Neuronal stem cell (in vitro differentiated cells): Measurements from ENCODE around the gene TCF7.
A peak's percentile ranks its signal among the peaks of the same experiment; 100 is the strongest.

ENCODE experiments used
- DNase-seq: peaks from one replicate; pipeline ENCODE4 v3.0.0-alpha.2; 2013; ENCODE audit warnings: low spot score
- H2AFZ ChIP-seq: one replicate; pipeline ENCODE4 v1.6.1; 2013; ENCODE audit warnings: mild to moderate bottlenecking, low read length, inconsistent platforms
- H2AK5ac ChIP-seq: 2 replicates; pipeline ENCODE4 v1.6.1; 2013; ENCODE audit warnings: low read depth, mild to moderate bottlenecking, inconsistent platforms, low read length, moderate library complexity, mixed read lengths
- H2BK120ac ChIP-seq: 2 replicates; pipeline ENCODE4 v1.6.1; 2013; ENCODE audit warnings: low read depth, mild to moderate bottlenecking, inconsistent platforms, low read length, moderate library complexity, mixed read lengths
- H2BK12ac ChIP-seq: one replicate; pipeline ENCODE4 v1.6.1; 2013; ENCODE audit warnings: low read length, inconsistent platforms
- H2BK15ac ChIP-seq: 2 replicates; pipeline ENCODE4 v1.6.1; 2013; ENCODE audit warnings: mild to moderate bottlenecking, low read length, inconsistent platforms, mixed read lengths
- H2BK5ac ChIP-seq: one replicate; pipeline ENCODE4 v1.6.1; 2013; ENCODE audit warnings: inconsistent platforms, mild to moderate bottlenecking, low read length, moderate library complexity
- H3K14ac ChIP-seq: one replicate; pipeline ENCODE4 v1.6.1; 2013; ENCODE audit warnings: low read length, inconsistent platforms
- H3K18ac ChIP-seq: 2 replicates; pipeline ENCODE4 v1.6.1; 2013; ENCODE audit warnings: low read length, inconsistent platforms
- H3K23ac ChIP-seq: 2 replicates; pipeline ENCODE4 v1.6.1; 2013; ENCODE audit warnings: low read depth, mild to moderate bottlenecking, mixed read lengths, low read length, inconsistent platforms; ENCODE audit not compliant: poor library complexity
- H3K27ac ChIP-seq: replicated peaks from 3 replicates; pipeline ENCODE4 v1.5.1; 2013; ENCODE audit warnings: low read length, inconsistent platforms
- H3K27me3 ChIP-seq, 3 experiments: 2 replicates each; pipeline ENCODE4 v1.6.1; 2013; ENCODE audit warnings: low read length in 3 of 3, mild to moderate bottlenecking in 2 of 3, inconsistent platforms in 1 of 3, low read depth in 1 of 3, mixed read lengths in 1 of 3, moderate library complexity in 1 of 3; ENCODE audit not compliant: control insufficient read depth in 3 of 3, insufficient read depth in 3 of 3
- H3K36me3 ChIP-seq, 2 donors: replicated peaks in 1 of 2; 2 replicates each; pipeline ENCODE4 v1.6.1; 2013; ENCODE audit warnings: low read length in 2 of 2; ENCODE audit not compliant: control insufficient read depth in 2 of 2, insufficient read depth in 2 of 2
- H3K4ac ChIP-seq: 2 replicates; pipeline ENCODE4 v1.6.1; 2013; ENCODE audit warnings: inconsistent platforms, mild to moderate bottlenecking, low read length, moderate library complexity
- H3K4me1 ChIP-seq, 2 donors: 1 replicate in 1 of 2; 2 replicates in 1 of 2; pipeline ENCODE4 v1.6.1; 2013; ENCODE audit warnings: low read length in 2 of 2, low read depth in 1 of 2; ENCODE audit not compliant: control insufficient read depth in 2 of 2, insufficient read depth in 1 of 2
- H3K4me2 ChIP-seq: one replicate; pipeline ENCODE4 v1.6.1; 2013; ENCODE audit warnings: mild to moderate bottlenecking, low read length, inconsistent platforms; ENCODE audit not compliant: insufficient read depth, poor library complexity, severe bottlenecking
- H3K4me3 ChIP-seq, 2 donors: 2 replicates each; pipeline ENCODE4 v1.5.1; 2013; ENCODE audit warnings: low read length in 2 of 2, mild to moderate bottlenecking in 2 of 2, inconsistent platforms in 1 of 2, moderate library complexity in 1 of 2
- H3K79me1 ChIP-seq: one replicate; pipeline ENCODE4 v1.6.1; 2013; ENCODE audit warnings: low read depth, mild to moderate bottlenecking, inconsistent platforms, low read length, moderate library complexity
- H3K9ac ChIP-seq: one replicate; pipeline ENCODE4 v1.6.1; 2013; ENCODE audit warnings: mild to moderate bottlenecking, low read depth, low read length, inconsistent platforms; ENCODE audit not compliant: poor library complexity
- H3K9me3 ChIP-seq, 2 donors: replicated peaks in 1 of 2; 2 replicates each; pipeline versions ENCODE3 to v1.6.1; 2013; ENCODE audit warnings: low read length in 2 of 2, mild to moderate bottlenecking in 2 of 2, inconsistent platforms in 1 of 2, low read depth in 1 of 2, mixed read lengths in 1 of 2, moderate library complexity in 1 of 2; ENCODE audit not compliant: control insufficient read depth in 2 of 2, insufficient read depth in 1 of 2
- H4K8ac ChIP-seq: one replicate; pipeline ENCODE4 v1.6.1; 2013; ENCODE audit warnings: low read depth, mild to moderate bottlenecking, inconsistent platforms, low read length, moderate library complexity
- H4K91ac ChIP-seq: one replicate; pipeline ENCODE4 v1.6.1; 2013; ENCODE audit warnings: low read length, low read depth, mild to moderate bottlenecking, inconsistent platforms; ENCODE audit not compliant: poor library complexity
- WGBS, 2 donors: extraction: QIAGEN DNeasy Blood & Tissue Kit; methylation state at CpG; one replicate each; pipeline ENCODE4 v1.1.7; 2013; ENCODE audit warnings: missing lambda C conversion rate in 2 of 2, mixed read lengths in 1 of 2; ENCODE audit not compliant: insufficient read length in 2 of 2, insufficient replicate concordance in 1 of 2; ENCODE audit errors: extremely low coverage in 2 of 2; 5-methylcytosine and 5-hydroxymethylcytosine counted together

The TCF7 gene

GRCh38 chr5:134099939-134100282 lies 14.6 kb upstream of the TCF7 start:
- no peak overlapping the region for H3K9ac ChIP-seq

GRCh38 chr5:134100283-134101091 lies 14.0 kb upstream of the TCF7 start:
- Histone ChIP-seq H3K27me3 (peaks cover 0 to 45% (median 0%) of the 10 kb centered on the region in 3 experiments), H3K4ac (no peak overlapping the region), H2AFZ (no peak overlapping the region), H2BK12ac (no peak overlapping the region), H3K18ac (peak overlapping the region; percentile 41), H3K4me2 (no peak overlapping the region), H3K27ac (no peak overlapping the region), H2BK15ac (peak overlapping the region; percentile 35), H2BK120ac (no peak overlapping the region), H3K23ac (no peak overlapping the region), H2AK5ac (no peak overlapping the region), H3K4me1 (peaks cover 6% of the 10 kb centered on the region in 2 donors), H3K4me3 (no peak overlapping the region), H3K79me1 (no peaks in the 10 kb centered on the region), H3K9ac (no peak overlapping the region), H4K91ac (no peak overlapping the region), H3K36me3 (no peaks in the 10 kb centered on the region), H3K14ac (no peak overlapping the region), H2BK5ac (no peak overlapping the region), H3K9me3 (no peaks in the 10 kb centered on the region), H4K8ac (no peak overlapping the region)
- no peak for DNase-seq
- WGBS, 2 donors, result no CpG with 5 or more reads among the region's 10 CpGs

More at GRCh38 chr5:134099939-134100282, 14.6 kb upstream of the TCF7 start:
- Histone ChIP-seq H3K36me3 (no peaks in the 10 kb centered on the region), H3K9me3 (no peaks in the 10 kb centered on the region), H2BK15ac (no peak overlapping the region), H4K8ac (no peak overlapping the region), H3K4me3 (no peak overlapping the region), H3K4me1 (peaks cover 6% of the 10 kb centered on the region in 2 donors), H3K79me1 (no peaks in the 10 kb centered on the region), H4K91ac (no peak overlapping the region), H2BK12ac (no peak overlapping the region), H2AFZ (no peak overlapping the region), H2BK120ac (no peak overlapping the region), H3K4me2 (no peak overlapping the region), H3K23ac (no peak overlapping the region), H3K18ac (no peak overlapping the region), H3K27ac (no peak overlapping the region), H3K27me3 (peaks cover 0 to 41% (median 0%) of the 10 kb centered on the region in 3 experiments), H2AK5ac (no peak overlapping the region), H2BK5ac (no peak overlapping the region), H3K4ac (no peak overlapping the region), H3K14ac (no peak overlapping the region)
- no peak for DNase-seq
- no CpG with 5 or more reads among the region's 2 CpGs for WGBS, 2 donors

GRCh38 chr5:134101686-134102439 lies 12.6 kb upstream of the TCF7 start:
- no CpG with 5 or more reads among the region's 20 CpGs for WGBS, 2 donors
- peaks cover 0 to 44% (median 0%) of the 10 kb centered on the region in 3 experiments for H3K27me3 ChIP-seq
- H2BK12ac ChIP-seq, result no peak overlapping the region
- no peaks in the 10 kb centered on the region for H3K79me1 ChIP-seq
- no peak for DNase-seq
- no peaks in the 10 kb centered on the region for H3K36me3 ChIP-seq
- no peak overlapping the region for H4K91ac ChIP-seq
- no peak overlapping the region for H3K4ac ChIP-seq
- H3K14ac ChIP-seq, result no peak overlapping the region
- H3K9me3 ChIP-seq, result no peaks in the 10 kb centered on the region
- H2BK5ac ChIP-seq, result no peak overlapping the region
- no peak overlapping the region for H3K18ac ChIP-seq
- no peak overlapping the region for H3K23ac ChIP-seq
- no peak overlapping the region for H2BK120ac ChIP-seq
- H2BK15ac ChIP-seq, result no peak overlapping the region
- H3K4me2 ChIP-seq, result no peak overlapping the region
- H3K9ac ChIP-seq, result peak overlapping the region; percentile 72
- no peak overlapping the region for H3K4me3 ChIP-seq
- peaks cover 6% of the 10 kb centered on the region in 2 donors for H3K4me1 ChIP-seq
- H2AFZ ChIP-seq, result peak overlapping the region; percentile 37
- H4K8ac ChIP-seq, result no peak overlapping the region
- peak overlapping the region; percentile 20 for H2AK5ac ChIP-seq
- no peak overlapping the region for H3K27ac ChIP-seq

GRCh38 chr5:134103397-134103796 lies 11.1 kb upstream of the TCF7 start:
- no peak overlapping the region for H3K4me2 ChIP-seq
- H3K18ac ChIP-seq, result no peak overlapping the region
- H2BK5ac ChIP-seq, result peak overlapping the region; percentile 16
- no peak overlapping the region for H3K4me3 ChIP-seq
- DNase-seq, result no peak
- no peak overlapping the region for H3K9ac ChIP-seq
- H2BK120ac ChIP-seq, result no peak overlapping the region
- no peak overlapping the region for H3K4ac ChIP-seq
- peaks cover 0 to 43% (median 0%) of the 10 kb centered on the region in 3 experiments for H3K27me3 ChIP-seq
- H2BK12ac ChIP-seq, result no peak overlapping the region
- WGBS, 2 donors, result no CpG with 5 or more reads among the region's 9 CpGs
- no peak overlapping the region for H3K27ac ChIP-seq
- no peak overlapping the region for H2BK15ac ChIP-seq
- H3K23ac ChIP-seq, result no peak overlapping the region
- peaks cover 1 to 6% of the 10 kb centered on the region in 2 donors for H3K4me1 ChIP-seq
- H3K36me3 ChIP-seq, result no peaks in the 10 kb centered on the region
- H4K91ac ChIP-seq, result no peak overlapping the region
- no peak overlapping the region for H4K8ac ChIP-seq
- no peak overlapping the region for H3K14ac ChIP-seq
- H3K79me1 ChIP-seq, result no peaks in the 10 kb centered on the region
- H2AFZ ChIP-seq, result no peak overlapping the region
- no peaks in the 10 kb centered on the region for H3K9me3 ChIP-seq
- no peak overlapping the region for H2AK5ac ChIP-seq
